SH-SY5Y (cell line): ENCODE measurements around the gene CETN1.

Source experiments
- GATA2 ChIP-seq: IDR thresholded peaks from 2 replicates; pipeline ENCODE4 v1.6.1; 2011; ENCODE audit warnings: mild to moderate bottlenecking, low read depth, low read length
- GATA3 ChIP-seq: IDR thresholded peaks from 2 replicates; pipeline ENCODE4 v1.6.1; 2011; ENCODE audit warnings: low read depth, mild to moderate bottlenecking, low read length, moderate library complexity

- TF ChIP-seq GATA2 = no peak
- TF ChIP-seq GATA3 = no peak
Observed at GRCh38 chr18:532632-533031, 47.5 kb upstream of the CETN1 start.
